Posterior cingulate gyrus (tissue), 11 donors: ENCODE measurements around the gene FRS3.
"Not testable (repeated sequence)": the region's sequence is repeated elsewhere in the genome, so short reads cannot be mapped to it uniquely, and the experiment has no call there.

Source experiments
- DNase-seq, 10 donors: peaks; one replicate each; pipeline versions ENCODE4 v3.0.0 to v3.0.0-alpha.2; 2020 to 2021; ENCODE audit warnings: mixed read lengths in 3 of 10
- intact Hi-C: fragments of 100-400 bp; cut with DNase I; formaldehyde crosslinking; loops from one replicate; pipeline ENCODE4 v1.15.1; 2023

FRS3 gene

GRCh38 chr6:41779788-41780550, at the start of gene FRS3:
FRS3 (minus strand) TSS chr6:41779900; CDS start chr6:41776987, 2,913 bp downstream.
- peak; percentile 99 to 100 (median 100) for DNase-seq

GRCh38 chr6:41826343-41827022, 46.8 kb upstream of the FRS3 start:
- intact Hi-C loops: no loop called here
- no peak for DNase-seq

More at GRCh38 chr6:41779788-41780550, at the start of gene FRS3:
- intact Hi-C loops: loop anchor here (1.0 to 10.0 kb wide), 6 partner anchors 43 to 435 kb away; partner anchors contain the start of genes MRPS10, TFEB and USP49

- intact Hi-C loops: no loop called here
- DNase-seq: no peak
Observed at GRCh38 chr6:41824571-41825569, 45.2 kb upstream of the FRS3 start.

- intact Hi-C loops: no loop called here
- no peak for DNase-seq
Observed at GRCh38 chr6:41823178-41823577, 43.5 kb upstream of the FRS3 start.

GRCh38 chr6:41822021-41822420, 42.3 kb upstream of the FRS3 start:
- intact Hi-C loops: no loop called here
- no peak for DNase-seq

- intact Hi-C loops: no loop called here
- no peak for DNase-seq
Observed at GRCh38 chr6:41821266-41821665, 41.6 kb upstream of the FRS3 start.

GRCh38 chr6:41818271-41819054, 38.8 kb upstream of the FRS3 start:
- intact Hi-C loops: no loop called here
- no peak for DNase-seq

GRCh38 chr6:41815587-41815986, 35.9 kb upstream of the FRS3 start:
- intact Hi-C loops: no loop called here
- no peak for DNase-seq

- DNase-seq: no peak
- intact Hi-C loops: no loop called here
Observed at GRCh38 chr6:41814629-41815028, 34.9 kb upstream of the FRS3 start.

- DNase-seq: no peak
- intact Hi-C loops: no loop called here
Observed at GRCh38 chr6:41813956-41814355, 34.3 kb upstream of the FRS3 start.

GRCh38 chr6:41813469-41813868, 33.8 kb upstream of the FRS3 start:
- intact Hi-C loops: no loop called here

GRCh38 chr6:41811946-41812345, 32.2 kb upstream of the FRS3 start:
- DNase-seq, intact Hi-C loops: not testable (repeated sequence)

More at GRCh38 chr6:41813469-41813868, 33.8 kb upstream of the FRS3 start:
- DNase-seq: no peak

GRCh38 chr6:41811095-41811494, 31.4 kb upstream of the FRS3 start:
- no peak for DNase-seq
- intact Hi-C loops: no loop called here

- intact Hi-C loops: no loop called here
- peak in 1 of 10 donors; percentile 79 for DNase-seq
Observed at GRCh38 chr6:41805830-41806774, 26.4 kb upstream of the FRS3 start.

- intact Hi-C loops: loop anchor here (5.0 kb wide), 1 partner anchor 241 kb away; no protein-coding TSS in a partner anchor
- DNase-seq: no peak
Observed at GRCh38 chr6:41801380-41801779, 21.7 kb upstream of the FRS3 start.

GRCh38 chr6:41799559-41799911, 19.8 kb upstream of the FRS3 start:
- no peak for DNase-seq
- intact Hi-C loops: no loop called here

- intact Hi-C loops: no loop called here
- no peak for DNase-seq
Observed at GRCh38 chr6:41798901-41799558, 19.3 kb upstream of the FRS3 start.

GRCh38 chr6:41796474-41796873, 16.8 kb upstream of the FRS3 start:
- peak in 1 of 10 donors; percentile 20 for DNase-seq
- intact Hi-C loops: no loop called here
